Muscle layer of duodenum (tissue), 2 donors: ENCODE data around the gene UBE2D1.

Source experiments
- H3K27ac ChIP-seq: one replicate; pipeline ENCODE4 v1.7.0; 2013; ENCODE audit warnings: mild to moderate bottlenecking, low read length
- H3K27me3 ChIP-seq: one replicate; pipeline ENCODE4 v1.7.0; 2013; ENCODE audit warnings: low read depth, mild to moderate bottlenecking, control low read depth, low read length
- H3K36me3 ChIP-seq, 2 donors: one replicate each; pipeline ENCODE4 v1.7.0; 2013; ENCODE audit warnings: low read length in 2 of 2, control low read depth in 1 of 2, mild to moderate bottlenecking in 1 of 2; ENCODE audit not compliant: insufficient read depth in 2 of 2, control insufficient read depth in 1 of 2
- H3K4me1 ChIP-seq, 2 donors: one replicate each; pipeline ENCODE4 v1.7.0; 2013; ENCODE audit warnings: low read length in 2 of 2, mild to moderate bottlenecking in 2 of 2, control low read depth in 1 of 2, moderate library complexity in 1 of 2; ENCODE audit not compliant: insufficient read depth in 2 of 2, control insufficient read depth in 1 of 2
- H3K4me3 ChIP-seq, 2 donors: one replicate each; pipeline ENCODE4 v1.7.0; 2013; ENCODE audit warnings: low read length in 2 of 2, low read depth in 1 of 2, mild to moderate bottlenecking in 1 of 2
- H3K9me3 ChIP-seq, 2 donors: one replicate each; pipeline ENCODE4 v1.7.0; 2013; ENCODE audit warnings: low read length in 2 of 2, control low read depth in 1 of 2, mild to moderate bottlenecking in 1 of 2; ENCODE audit not compliant: control insufficient read depth in 1 of 2
- donor health status: healthy.

The UBE2D1 gene

DNA sequence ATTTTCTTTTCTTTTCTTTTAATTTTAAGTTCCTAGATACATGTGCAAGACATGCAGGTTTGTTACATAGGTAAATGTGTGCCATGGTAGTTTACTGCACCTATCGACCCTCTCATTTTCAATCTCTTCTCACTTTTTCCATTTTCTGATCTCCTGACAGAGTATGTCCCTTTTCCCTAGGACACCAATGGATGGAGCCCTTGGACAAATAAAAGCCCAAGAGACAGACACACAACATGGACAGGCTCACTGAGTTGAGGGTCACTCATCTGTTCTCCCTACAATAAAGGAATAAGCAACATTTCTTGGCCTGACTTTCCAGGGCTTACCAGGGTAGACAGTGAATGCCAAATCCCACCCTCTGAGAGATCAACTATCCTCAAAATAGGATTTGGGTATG lies 15.2 kb upstream of the UBE2D1 start:
- no peak overlapping the region for H3K27ac ChIP-seq

DNA sequence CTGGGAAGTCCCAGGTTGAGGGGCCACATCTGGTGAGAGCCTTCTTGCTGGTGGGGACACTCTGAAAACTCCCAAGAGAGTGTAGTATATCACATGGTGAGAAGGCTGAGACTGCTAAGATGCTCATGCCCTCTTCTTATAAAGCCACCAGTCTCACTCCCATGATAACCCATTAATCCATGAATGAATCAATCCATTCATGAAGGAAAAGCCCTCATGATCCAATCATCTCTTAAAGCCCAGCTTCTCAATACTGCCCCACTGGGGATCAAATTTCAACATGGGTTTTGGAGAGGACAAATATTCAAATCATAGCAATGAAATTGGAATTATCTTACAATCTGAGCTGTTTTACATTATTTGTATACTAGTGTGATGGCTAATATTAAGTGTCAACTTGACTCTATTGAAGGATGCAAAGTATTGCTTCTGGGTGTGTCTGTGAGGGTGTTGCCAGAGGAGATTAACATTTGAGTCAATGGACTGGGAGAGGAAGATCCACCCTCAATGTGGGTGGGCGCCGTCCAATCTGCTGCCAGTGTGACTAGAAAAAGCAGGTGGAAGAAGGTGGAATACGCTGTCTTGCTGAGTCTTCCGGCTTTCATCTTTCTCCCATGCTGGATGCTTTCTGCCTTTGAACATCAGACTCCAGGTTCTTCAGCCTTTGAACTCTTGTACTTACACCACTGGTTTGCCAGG lies 14.3 kb upstream of the UBE2D1 start:
- Histone ChIP-seq H3K9me3 (no peaks in the 10 kb centered on the region), H3K36me3 (no peaks in the 10 kb centered on the region), H3K4me1 (no peaks in the 10 kb centered on the region), H3K27me3 (no peaks in the 10 kb centered on the region), H3K4me3 (no peak overlapping the region), H3K27ac (no peak overlapping the region)

More for the DNA sequence above, 15.2 kb upstream of the UBE2D1 start:
- no peaks in the 10 kb centered on the region for H3K36me3 ChIP-seq
- no peak overlapping the region for H3K4me3 ChIP-seq
- H3K9me3 ChIP-seq: no peaks in the 10 kb centered on the region
- no peaks in the 10 kb centered on the region for H3K27me3 ChIP-seq
- H3K4me1 ChIP-seq: no peaks in the 10 kb centered on the region

DNA sequence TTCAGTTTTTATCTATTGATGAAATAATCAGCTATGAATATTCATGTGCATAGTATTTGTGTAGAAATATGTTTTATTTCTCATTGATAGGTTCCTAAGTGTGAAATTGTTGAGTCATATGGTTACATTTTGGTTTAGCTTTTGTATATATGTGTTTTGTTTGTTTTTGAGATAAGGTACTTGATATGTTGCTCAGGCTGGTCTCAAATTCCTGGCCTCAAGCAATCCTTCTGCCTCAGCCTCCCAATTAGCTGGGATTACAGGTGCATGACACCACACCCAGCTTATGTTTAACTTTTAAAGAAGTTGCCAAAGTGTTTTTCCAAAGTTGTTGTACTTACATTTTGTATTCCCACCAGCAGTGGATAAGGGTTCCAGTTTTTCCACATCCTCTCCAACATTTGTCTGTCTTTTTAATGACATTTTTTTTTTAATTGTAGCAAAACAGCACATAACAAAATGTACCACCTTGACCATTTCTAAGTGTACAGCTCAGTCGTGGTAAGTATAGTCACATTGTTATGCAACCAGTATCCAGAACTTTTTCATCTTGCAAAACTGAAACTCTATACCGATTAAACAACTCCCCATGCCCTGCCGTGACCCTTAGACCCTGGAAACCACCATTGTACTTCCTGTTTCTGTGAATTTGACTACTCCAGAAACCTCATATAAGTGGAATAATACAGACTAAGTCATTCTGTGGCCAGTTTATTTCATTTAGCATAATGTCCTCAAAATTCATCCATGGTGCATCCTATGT lies 12.6 kb upstream of the UBE2D1 start:
- Histone ChIP-seq H3K4me1 (peaks cover 0 to 4% of the 10 kb centered on the region in 2 donors), H3K4me3 (no peak overlapping the region), H3K9me3 (no peaks in the 10 kb centered on the region), H3K36me3 (no peaks in the 10 kb centered on the region), H3K27ac (no peak overlapping the region), H3K27me3 (no peaks in the 10 kb centered on the region)

DNA sequence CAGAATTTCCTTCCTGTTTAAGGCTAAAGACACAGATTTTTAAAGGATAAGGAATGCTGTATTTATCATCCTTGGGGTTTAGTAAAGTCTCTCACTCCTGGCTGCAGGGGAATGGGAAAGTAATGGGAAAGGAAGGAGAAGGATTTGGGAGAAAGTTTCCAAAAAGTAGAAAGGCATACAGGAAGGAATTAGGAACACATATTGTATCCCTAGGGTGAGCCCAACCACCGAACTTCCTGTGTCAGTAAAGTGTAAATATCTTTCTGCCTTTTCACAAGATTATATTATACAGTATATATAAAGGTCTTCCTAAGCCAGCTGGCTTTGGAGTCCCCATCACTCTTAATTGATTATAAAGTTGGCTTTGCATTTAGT lies 12.0 kb upstream of the UBE2D1 start:
- Histone ChIP-seq H3K4me1 (peaks cover 0 to 4% of the 10 kb centered on the region in 2 donors), H3K4me3 (no peak overlapping the region), H3K27me3 (no peaks in the 10 kb centered on the region), H3K36me3 (no peaks in the 10 kb centered on the region), H3K27ac (no peak overlapping the region), H3K9me3 (no peaks in the 10 kb centered on the region)

DNA sequence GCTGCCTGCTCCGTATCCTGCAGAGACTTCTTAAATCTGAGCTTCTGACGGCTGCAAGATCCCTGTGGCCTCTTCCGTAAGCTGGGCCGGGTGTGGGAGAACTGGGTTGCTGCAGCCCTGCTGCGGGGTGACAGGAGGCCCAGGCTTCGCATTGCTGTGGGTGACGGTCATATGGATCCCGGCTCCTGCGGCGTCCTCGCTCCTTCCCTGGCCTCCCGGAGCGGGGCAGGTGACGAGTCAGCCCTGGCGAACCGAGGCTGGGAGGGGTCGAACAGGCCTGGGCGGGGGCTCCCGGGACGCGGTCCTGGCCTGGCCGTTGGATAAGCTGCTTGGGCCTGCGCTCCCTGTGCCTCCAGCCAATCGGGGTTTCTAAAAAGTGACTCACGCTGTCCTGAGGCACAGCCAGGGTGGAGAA lies 7.8 kb upstream of the UBE2D1 start:
- H3K27ac ChIP-seq: no peak overlapping the region
- H3K27me3 ChIP-seq: no peaks in the 10 kb centered on the region
- H3K9me3 ChIP-seq: no peaks in the 10 kb centered on the region
- no peaks in the 10 kb centered on the region for H3K36me3 ChIP-seq
- H3K4me1 ChIP-seq: peaks cover 0 to 4% of the 10 kb centered on the region in 2 donors
- H3K4me3 ChIP-seq: peak overlapping the region in 1 of 2 donors; percentile 24

DNA sequence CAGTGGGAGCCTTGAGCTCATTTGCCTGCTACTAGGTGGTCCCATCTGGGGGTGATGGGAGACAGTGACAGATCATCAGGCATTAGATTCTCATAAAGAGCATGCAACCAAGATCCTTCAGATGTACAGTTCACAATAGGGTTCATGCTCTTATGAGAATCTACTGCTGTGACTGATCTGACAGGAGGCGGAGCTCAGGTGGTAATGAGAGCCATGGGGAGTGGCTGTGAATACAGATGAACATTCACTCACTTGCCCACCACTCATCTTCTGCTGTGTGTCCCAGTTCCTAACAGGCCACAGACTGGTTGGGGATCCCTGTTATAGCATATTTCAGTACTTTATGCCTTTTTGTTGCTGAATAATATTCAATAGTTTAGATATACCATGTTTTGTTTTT lies 6.6 kb upstream of the UBE2D1 start:
- no peak overlapping the region for H3K27ac ChIP-seq
- no peaks in the 10 kb centered on the region for H3K36me3 ChIP-seq
- no peak overlapping the region for H3K4me3 ChIP-seq
- H3K9me3 ChIP-seq: no peaks in the 10 kb centered on the region
- peaks cover 0 to 4% of the 10 kb centered on the region in 2 donors for H3K4me1 ChIP-seq
- H3K27me3 ChIP-seq: no peaks in the 10 kb centered on the region

DNA sequence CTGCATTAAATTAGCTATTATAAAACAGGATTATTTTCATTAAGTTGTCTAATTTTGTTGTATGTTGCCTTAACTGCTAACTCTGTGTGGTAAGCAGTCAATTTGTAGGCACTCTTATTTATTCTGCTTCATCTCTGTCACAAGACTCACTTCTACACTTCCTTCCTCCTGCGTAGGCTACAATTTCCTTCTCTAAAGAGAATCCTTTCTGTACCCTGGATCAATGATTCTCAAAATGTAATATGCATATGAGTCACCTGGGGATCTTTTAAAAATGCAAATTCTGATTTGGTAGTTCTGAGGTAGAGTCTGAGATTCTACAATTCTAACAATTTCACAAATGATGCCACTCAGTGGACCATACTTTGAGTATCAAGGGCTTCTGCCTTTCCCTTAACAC lies 4.4 kb upstream of the UBE2D1 start:
- Histone ChIP-seq H3K9me3 (no peaks in the 10 kb centered on the region), H3K27me3 (no peaks in the 10 kb centered on the region), H3K36me3 (no peaks in the 10 kb centered on the region), H3K4me1 (peaks cover 0 to 11% of the 10 kb centered on the region in 2 donors), H3K4me3 (no peak overlapping the region), H3K27ac (no peak overlapping the region)

DNA sequence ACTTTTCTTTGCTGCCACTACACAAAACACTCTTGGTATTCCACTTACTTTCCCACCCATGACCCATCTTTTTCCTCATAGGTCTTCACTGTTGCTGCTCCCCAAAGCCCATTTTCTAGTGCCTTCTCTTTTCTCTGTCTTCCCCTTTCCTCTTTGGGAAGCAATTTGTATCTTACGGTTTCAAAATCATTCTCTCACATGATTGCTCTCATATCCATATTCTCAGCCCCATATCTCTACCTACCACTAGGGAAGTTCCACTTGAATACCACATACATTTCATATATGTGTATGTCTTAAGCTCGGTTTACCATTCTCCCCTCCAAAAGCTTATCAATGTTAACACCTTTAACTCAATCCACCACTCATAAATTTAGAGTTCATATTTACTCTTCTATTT lies 3.2 kb upstream of the UBE2D1 start:
- Histone ChIP-seq H3K27me3 (no peaks in the 10 kb centered on the region), H3K27ac (no peak overlapping the region)

DNA sequence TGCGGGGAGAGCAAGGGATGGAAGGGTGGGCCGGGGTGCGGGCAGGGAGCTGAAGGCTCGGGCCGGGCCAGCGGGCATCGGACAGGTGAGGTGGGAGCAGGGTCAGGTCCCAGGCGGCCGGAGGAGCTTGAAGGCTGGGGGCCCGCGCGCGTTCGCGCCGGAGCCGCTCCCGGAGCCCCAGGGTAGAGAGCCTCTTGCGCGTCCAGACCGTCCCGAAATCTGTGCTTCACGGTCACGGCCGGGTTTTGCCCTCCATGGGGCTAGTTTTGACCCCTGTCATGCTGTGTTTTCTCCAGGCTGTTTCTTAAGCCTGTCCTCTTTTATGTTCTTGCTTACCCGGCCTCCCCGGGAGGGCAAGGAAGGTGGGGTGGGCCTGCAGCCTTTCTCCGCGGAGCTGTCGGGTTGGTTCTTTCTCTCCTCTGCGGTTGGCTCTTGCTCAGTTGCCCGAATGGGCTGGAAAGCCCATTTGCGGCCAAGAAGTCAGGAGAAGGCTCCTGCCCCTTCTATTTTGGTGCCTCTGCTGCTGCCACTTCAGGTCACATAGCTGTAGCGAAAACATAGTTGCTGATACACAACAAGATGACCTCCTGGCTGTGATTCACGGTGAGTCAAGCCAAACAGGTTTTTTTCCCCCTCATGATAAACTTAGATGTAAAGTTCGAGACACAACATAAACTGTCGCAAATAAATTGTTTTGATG lies 650 bp downstream of the UBE2D1 start:
- H3K4me3 ChIP-seq: peak overlapping the region; percentile 89 to 98
- H3K4me1 ChIP-seq: peaks cover 2 to 16% of the 10 kb centered on the region in 2 donors

More for the DNA sequence above, 3.2 kb upstream of the UBE2D1 start:
- Histone ChIP-seq H3K4me1 (peaks cover 0 to 19% of the 10 kb centered on the region in 2 donors), H3K9me3 (no peaks in the 10 kb centered on the region), H3K36me3 (no peaks in the 10 kb centered on the region), H3K4me3 (no peak overlapping the region)

DNA sequence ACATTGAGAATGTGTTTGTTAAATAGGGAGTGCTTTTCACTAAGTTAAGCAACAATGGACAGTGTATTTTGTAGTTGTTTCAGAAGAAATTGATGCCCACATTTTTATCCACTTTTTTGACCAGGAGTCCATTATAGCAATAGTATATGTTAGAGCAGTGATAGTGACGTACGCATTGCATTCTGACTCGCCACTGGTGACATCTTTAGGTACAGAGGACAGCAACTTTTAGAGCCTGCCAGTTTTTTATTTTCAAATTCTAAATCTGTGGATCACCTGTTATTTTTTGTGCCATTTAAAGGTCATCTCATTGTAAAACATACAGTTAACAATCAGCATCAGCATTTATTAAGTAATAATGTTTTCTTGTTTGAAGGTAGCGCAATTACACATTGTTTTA lies 1.4 kb downstream of the UBE2D1 start:
- H3K27ac ChIP-seq: peak overlapping the region; percentile 62
- peak overlapping the region; percentile 89 to 98 for H3K4me3 ChIP-seq

More for the DNA sequence above, 650 bp downstream of the UBE2D1 start:
- H3K36me3 ChIP-seq: no peaks in the 10 kb centered on the region
- no peaks in the 10 kb centered on the region for H3K27me3 ChIP-seq
- no peaks in the 10 kb centered on the region for H3K9me3 ChIP-seq
- H3K27ac ChIP-seq: peak overlapping the region; percentile 62

DNA sequence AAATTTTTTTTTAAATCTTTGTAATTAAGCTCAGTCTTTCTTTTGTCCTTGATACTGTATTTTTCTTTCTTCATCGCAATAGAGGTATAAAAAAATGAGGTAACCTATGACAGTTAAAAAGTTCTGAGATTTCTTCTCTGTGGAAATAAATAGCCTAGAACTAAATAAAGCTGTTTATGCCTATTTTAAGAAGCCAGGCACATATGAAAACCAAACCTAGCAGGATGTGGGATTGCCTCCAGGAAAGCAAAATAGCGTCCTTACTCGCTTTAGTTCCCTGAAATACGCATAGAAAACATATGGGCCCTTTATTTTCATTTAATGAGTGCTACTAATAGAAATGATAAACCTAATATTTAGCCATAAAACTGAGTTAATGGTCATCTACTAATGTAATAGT lies 6.6 kb downstream of the UBE2D1 start:
- H3K4me1 ChIP-seq: peaks cover 3 to 4% of the 10 kb centered on the region in 2 donors
- no peaks in the 10 kb centered on the region for H3K27me3 ChIP-seq

More for the DNA sequence above, 1.4 kb downstream of the UBE2D1 start:
- Histone ChIP-seq H3K36me3 (no peaks in the 10 kb centered on the region), H3K4me1 (peaks cover 4 to 16% of the 10 kb centered on the region in 2 donors), H3K27me3 (no peaks in the 10 kb centered on the region), H3K9me3 (no peaks in the 10 kb centered on the region)

More for the DNA sequence above, 6.6 kb downstream of the UBE2D1 start:
- H3K4me3 ChIP-seq: no peak overlapping the region
- H3K36me3 ChIP-seq: no peaks in the 10 kb centered on the region
- H3K9me3 ChIP-seq: no peaks in the 10 kb centered on the region
- no peak overlapping the region for H3K27ac ChIP-seq
